Mucosa of descending colon (tissue), 3 donors: ENCODE measurements around the gene TC2N. TPM values are rescaled to one million over a fixed set of nuclear protein-coding genes. Genes with fewer than 3 reads are reported as not detected.
A peak's percentile ranks its signal among the peaks of the same experiment; 100 is the strongest.

ENCODE experiments used
- ATAC-seq: fragments of 200-7000 bp; cut with Tn5 transposase; one replicate; pipeline ENCODE4 v1.9.1; 2020; ENCODE audit warnings: mild to moderate bottlenecking, moderate library complexity
- DNase-seq, 3 donors: peaks; one replicate each; pipeline ENCODE4 v3.0.0-alpha.2; 2020
- H3K36me3 ChIP-seq: fragments of 200-600 bp; one replicate; pipeline ENCODE4 v1.8.0; 2021; ENCODE audit warnings: low read depth, mild to moderate bottlenecking
- H3K4me1 ChIP-seq: fragments of 200-600 bp; one replicate; pipeline ENCODE4 v1.8.0; 2021; ENCODE audit warnings: low read depth, mild to moderate bottlenecking
- H3K4me3 ChIP-seq: fragments of 200-600 bp; one replicate; pipeline ENCODE4 v1.8.0; 2021; ENCODE audit warnings: mild to moderate bottlenecking
- H3K9me3 ChIP-seq: fragments of 200-600 bp; one replicate; pipeline ENCODE4 v1.8.0; 2021; ENCODE audit warnings: mild to moderate bottlenecking
- intact Hi-C, 2 donors: fragments of 100-400 bp; cut with DNase I in 1 of 2; cut with micrococcal nuclease in 1 of 2; formaldehyde crosslinking; loops; one replicate each; pipeline versions ENCODE4 v1.11.0 to v1.11.1; 2022; cut with DNase I, micrococcal nuclease
- total RNA-seq, 3 donors: library from RNA; stranded (reverse); fragmentation: NEBNext Ultra II Directional in 2 of 3; extraction: Animal tissue kit (Norgen Biotek cat#: 25700) in 2 of 3; gene quantifications; one replicate each; pipeline versions ENCODE4 v1.2.1 to v1.2.4, GENCODE V29; 2021 to 2023
- TF ChIP-seq, protein P1 (sequence below): fragments of 200-600 bp; IDR thresholded peaks from one replicate; pipeline ENCODE4 v1.8.0; 2022; ENCODE audit warnings: antibody characterized with exemption, mild to moderate bottlenecking
- donor health status: DM: no; HTN: no; CAD: no; lungs with moderate emphysema.
- donor health status: DM: no; HTN: no; CAD: no.
- donor health status: DM: no; HTN: yes; CAD: no.

The TC2N gene
- total RNA-seq, 3 donors from 2014 or later, result 39.0 to 75.1 (median 63.6) TPM

DNA sequence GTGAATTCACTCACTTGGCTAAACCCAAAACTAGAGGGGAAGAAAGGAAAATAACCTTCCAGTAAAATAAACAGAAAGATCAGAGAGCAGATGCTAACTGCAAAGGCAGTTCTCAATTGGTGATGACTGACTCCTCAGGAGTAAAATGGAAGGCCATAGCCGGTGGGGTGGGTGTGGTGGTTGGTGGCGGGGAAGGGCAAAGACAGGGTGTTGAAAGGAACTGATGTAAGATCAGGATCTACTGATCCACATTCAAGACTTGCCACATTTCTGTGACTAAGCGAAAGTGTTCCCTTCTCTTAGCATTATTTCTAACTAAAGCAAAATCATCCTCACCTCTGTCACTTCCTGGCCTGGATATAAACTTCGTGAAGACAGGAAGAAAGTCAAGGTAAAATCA lies 26.3 kb upstream of the TC2N start:
- ATAC-seq (no peak), DNase-seq (no peak)
- TF ChIP-seq, protein P1, sequence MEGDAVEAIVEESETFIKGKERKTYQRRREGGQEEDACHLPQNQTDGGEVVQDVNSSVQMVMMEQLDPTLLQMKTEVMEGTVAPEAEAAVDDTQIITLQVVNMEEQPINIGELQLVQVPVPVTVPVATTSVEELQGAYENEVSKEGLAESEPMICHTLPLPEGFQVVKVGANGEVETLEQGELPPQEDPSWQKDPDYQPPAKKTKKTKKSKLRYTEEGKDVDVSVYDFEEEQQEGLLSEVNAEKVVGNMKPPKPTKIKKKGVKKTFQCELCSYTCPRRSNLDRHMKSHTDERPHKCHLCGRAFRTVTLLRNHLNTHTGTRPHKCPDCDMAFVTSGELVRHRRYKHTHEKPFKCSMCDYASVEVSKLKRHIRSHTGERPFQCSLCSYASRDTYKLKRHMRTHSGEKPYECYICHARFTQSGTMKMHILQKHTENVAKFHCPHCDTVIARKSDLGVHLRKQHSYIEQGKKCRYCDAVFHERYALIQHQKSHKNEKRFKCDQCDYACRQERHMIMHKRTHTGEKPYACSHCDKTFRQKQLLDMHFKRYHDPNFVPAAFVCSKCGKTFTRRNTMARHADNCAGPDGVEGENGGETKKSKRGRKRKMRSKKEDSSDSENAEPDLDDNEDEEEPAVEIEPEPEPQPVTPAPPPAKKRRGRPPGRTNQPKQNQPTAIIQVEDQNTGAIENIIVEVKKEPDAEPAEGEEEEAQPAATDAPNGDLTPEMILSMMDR, result no peak
- Histone ChIP-seq H3K9me3 (no peaks in the 10 kb centered on the region), H3K4me1 (no peaks in the 10 kb centered on the region), H3K4me3 (no peak overlapping the region), H3K36me3 (no peaks in the 10 kb centered on the region)
- intact Hi-C loops, result no loop called here

DNA sequence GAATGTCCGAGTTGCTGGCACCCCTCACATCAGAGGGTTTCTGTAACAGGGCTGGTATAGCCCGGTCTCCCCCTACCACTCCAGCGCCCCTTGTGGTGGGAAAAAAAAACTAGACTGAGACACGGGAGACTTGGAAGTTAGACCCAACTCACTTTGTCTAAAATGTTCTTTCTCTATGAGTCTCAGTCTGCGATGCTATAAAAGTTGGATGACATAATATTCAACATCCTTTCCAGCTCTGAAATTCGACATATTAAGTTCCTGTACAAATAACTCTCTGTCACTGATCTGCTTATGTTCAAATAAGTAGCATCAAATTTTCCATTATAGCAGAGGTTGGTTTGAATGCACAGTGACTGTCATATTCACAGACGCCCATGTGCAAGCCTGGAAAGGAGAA lies 25.7 kb upstream of the TC2N start:
- H3K36me3 ChIP-seq, result no peaks in the 10 kb centered on the region
- H3K9me3 ChIP-seq, result no peaks in the 10 kb centered on the region
- intact Hi-C loops, result no loop called here
- ATAC-seq (peak; percentile 29), DNase-seq (peak in 1 of 3 donors; percentile 35)
- no peak overlapping the region for H3K4me3 ChIP-seq
- H3K4me1 ChIP-seq, result no peaks in the 10 kb centered on the region
- TF ChIP-seq, protein P1, result no peak

DNA sequence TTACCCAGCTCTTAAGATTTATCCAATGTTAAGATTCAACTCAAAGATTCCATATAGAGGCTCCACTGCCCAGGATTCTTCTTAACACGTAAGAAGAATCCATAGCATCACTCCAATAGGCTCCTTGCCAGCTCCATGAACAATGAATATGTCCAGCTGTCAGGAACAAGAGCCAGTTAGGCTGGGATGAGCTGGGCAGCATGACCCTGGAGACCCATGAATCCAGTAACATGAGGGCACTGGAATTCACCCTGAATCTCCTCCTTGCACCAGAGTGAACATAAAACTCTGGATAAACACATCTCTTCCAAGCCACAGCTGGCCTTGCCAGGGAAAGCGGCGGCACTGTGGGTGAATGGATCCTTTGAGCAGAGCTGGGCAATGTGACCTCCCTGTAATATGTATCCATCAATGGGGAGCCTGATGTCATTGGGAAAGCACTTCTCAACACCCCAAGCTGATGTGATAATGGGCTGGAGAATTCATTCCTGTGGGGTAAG lies 24.4 kb upstream of the TC2N start:
- intact Hi-C loops, result no loop called here
- ATAC-seq, result no peak
- DNase-seq, result no peak
- Histone ChIP-seq H3K4me3 (no peak overlapping the region), H3K4me1 (no peaks in the 10 kb centered on the region), H3K36me3 (no peaks in the 10 kb centered on the region), H3K9me3 (no peaks in the 10 kb centered on the region)
- TF ChIP-seq, protein P1, result no peak

DNA sequence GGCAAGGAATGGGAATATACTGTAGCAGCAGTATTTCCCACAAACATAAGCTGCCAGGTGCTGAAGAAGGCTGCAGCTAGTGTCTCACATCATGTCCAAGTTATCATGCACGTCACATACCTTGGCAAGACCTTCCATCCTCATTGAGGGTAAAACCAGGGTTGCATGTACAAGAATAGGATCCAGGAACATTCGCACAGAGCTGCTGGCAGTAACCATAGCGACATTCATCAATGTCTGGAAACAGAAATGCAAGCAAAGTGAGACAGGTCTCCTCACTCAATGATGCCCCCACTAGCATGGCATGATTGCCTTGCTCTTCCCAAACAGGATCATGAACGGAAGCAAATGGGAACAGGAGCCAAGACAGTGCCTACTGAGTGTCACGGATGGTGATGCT lies 23.8 kb upstream of the TC2N start:
- Histone ChIP-seq H3K9me3 (no peaks in the 10 kb centered on the region), H3K4me3 (no peak overlapping the region), H3K36me3 (no peaks in the 10 kb centered on the region), H3K4me1 (no peaks in the 10 kb centered on the region)
- TF ChIP-seq, protein P1, result no peak
- DNase-seq, result no peak
- ATAC-seq, result no peak
- intact Hi-C loops, result no loop called here

DNA sequence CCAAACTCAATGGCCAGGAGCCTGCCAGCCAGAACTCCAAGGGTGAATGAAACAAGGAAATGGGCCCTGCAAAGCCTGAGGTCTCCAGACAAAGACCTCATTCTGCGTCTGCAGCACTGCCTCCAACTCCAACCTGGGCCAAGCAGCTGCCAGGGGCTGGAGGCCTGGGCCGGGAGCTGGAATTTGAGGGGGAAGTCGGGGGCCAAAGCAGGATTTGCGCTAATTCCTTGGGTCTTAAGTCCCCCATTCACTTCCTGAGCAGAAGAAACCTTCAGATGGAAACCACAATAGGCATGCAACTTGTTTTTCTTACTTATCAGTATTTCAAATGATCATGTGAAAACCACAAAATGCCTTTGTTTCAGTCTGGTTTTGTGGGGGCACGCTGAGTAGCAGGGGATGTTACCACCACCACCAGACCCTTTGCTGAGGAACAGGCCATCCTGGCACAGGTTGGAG lies 23.0 kb upstream of the TC2N start:
- Histone ChIP-seq H3K9me3 (no peaks in the 10 kb centered on the region), H3K4me3 (no peak overlapping the region), H3K36me3 (no peaks in the 10 kb centered on the region), H3K4me1 (no peaks in the 10 kb centered on the region)
- DNase-seq, result no peak
- intact Hi-C loops, result no loop called here
- no peak for ATAC-seq
- TF ChIP-seq, protein P1, result no peak
